Measurements from ENCODE around the gene ITPKC. TPM values are rescaled to one million over a fixed set of nuclear protein-coding genes. Genes with fewer than 3 reads are reported as not detected.

The ITPKC gene
- total and polyA plus RNA-seq, 10 of the 15 experiments (the other 5 are each of a cell fraction or from before 2014, with no cell fraction given): 0.03 to 6.4 (median 3.5) TPM

- no peak for DNase-seq (ENCODE audit: low read depth, low spot score)
- RAD21 ChIA-PET (ENCODE audit: unreplicated experiment): interaction anchor here (0.6 to 1.7 kb wide), 5 partner anchors 28 to 572 kb away, joined by 3 to 4 read pairs (median 4); partner anchors contain the start of genes ACTMAP, EGLN2 and SNRPA
- intact Hi-C loops (cut with micrococcal nuclease; ENCODE audit: unreplicated experiment): no loop called here
Observed at GRCh38 chr19:40691421-40692211, 25.3 kb upstream of the ITPKC start.

More at GRCh38 chr19:40691421-40692211, 25.3 kb upstream of the ITPKC start:
- WGBS (ENCODE audit: insufficient coverage, insufficient replicate concordance, low lambda C conversion rate, missing lambda C conversion rate): 92% methylated on average over 22 of the region's 24 CpGs
- Histone ChIP-seq H3K27ac (ENCODE audit: control insufficient read depth, insufficient read depth) (no peak overlapping the region), H3K4me2 (ENCODE audit: control insufficient read depth, insufficient read depth) (peak overlapping the region; percentile 95), H3K9ac (ENCODE audit: control insufficient read depth, insufficient read depth, low read length) (peak overlapping the region; percentile 69; the same call in 1 of the 2 replicates), H3K36me3 (ENCODE audit: control insufficient read depth in 2 of 2, insufficient read depth in 2 of 2, low read length in 1 of 2) (no peaks in the 10 kb centered on the region; a peak in 1 of 4 replicates), H2AFZ (ENCODE audit: control insufficient read depth, low read depth, low read length) (no peak overlapping the region), H3K27me3 (replicated peaks in 1 of 2; ENCODE audit: control insufficient read depth in 2 of 2, insufficient read depth in 2 of 2, low read length in 1 of 2) (no peaks in the 10 kb centered on the region), H3K9me3 (replicated peaks; ENCODE audit: control insufficient read depth, insufficient read depth, low read length) (no peaks in the 10 kb centered on the region), H4K20me1 (ENCODE audit: control insufficient read depth, insufficient read depth) (no peaks in the 10 kb centered on the region), H3K4me3 (no peak overlapping the region), H3K4me1 (ENCODE audit: control insufficient read depth, insufficient read depth, low read length) (peaks cover 26% of the 10 kb centered on the region), H3K79me2 (ENCODE audit: control insufficient read depth, insufficient read depth, low read length) (no peaks in the 10 kb centered on the region)
- in situ Hi-C loops (cut with MboI): no loop called here
- ATAC-seq: no peak
- peak; percentile 42; the same call in 1 of the 2 replicates for TF ChIP-seq MLLT1 (IDR thresholded peaks at IDR 0.05)
- TF ChIP-seq MYC (IDR thresholded peaks at IDR 0.05; ENCODE audit: insufficient read depth, insufficient read length, insufficient replicate concordance, low read length, severe bottlenecking): no peak
- TF ChIP-seq CREM (IDR thresholded peaks at IDR 0.05; ENCODE audit: low read depth): no peak
- no peak for TF ChIP-seq CHD2 (IDR thresholded peaks at IDR 0.05; ENCODE audit: borderline replicate concordance, low read depth, low read length)
- TF ChIP-seq ZNF274 (IDR thresholded peaks at IDR 0.05; ENCODE audit: insufficient read depth, insufficient read length): no peak
- TF ChIP-seq MAX (IDR thresholded peaks at IDR 0.05; ENCODE audit: low read depth, low read length): 0 out of 2 replicates have a peak, but pooled peaks have one; percentile 7
- POLR2A ChIA-PET: interaction anchor here (1.3 to 1.9 kb wide), 5 partner anchors 22 to 87 kb away, joined by 6 to 10 read pairs (median 6); partner anchors contain the start of genes ACTMAP and SNRPA
- CTCF ChIA-PET: interaction anchor here (0.6 to 1.4 kb wide), 2 partner anchors 86 to 751 kb away, joined by 3 to 4 read pairs; partner anchors contain the start of gene RAB4B
- FAIRE-seq: no peak
- no TSS peak for BruUV-seq (replicated peaks)
- SMC1A ChIA-PET (ENCODE audit: uncharacterized antibody, unreplicated experiment): interaction anchor here (0.8 to 1.3 kb wide), 2 partner anchors 115 to 128 kb away, joined by 3 to 4 read pairs; no protein-coding TSS in a partner anchor

All from GM12878 (cell line).